Testis (tissue), 2 donors: Measurements from ENCODE around the gene PLEKHA1.

ENCODE experiments used
- CTCF ChIP-seq, 3 experiments: fragments of 450-650 bp in 2 of 3; fragments of 200-600 bp in 1 of 3; sonication (generic) in 1 of 3; IDR thresholded peaks; one replicate each; pipeline ENCODE4 v1.5.1; 2016 to 2019; ENCODE audit warnings: antibody characterized with exemption in 3 of 3, mild to moderate bottlenecking in 2 of 3, moderate library complexity in 1 of 3
- POLR2A ChIP-seq: fragments of 450-650 bp; IDR thresholded peaks from one replicate; pipeline ENCODE4 v1.6.1; 2017; ENCODE audit warnings: antibody characterized with exemption, mild to moderate bottlenecking, moderate library complexity

GRCh38 chr10:122376364-122376961 lies 2.0 kb downstream of the PLEKHA1 start:
- TF ChIP-seq POLR2A (no peak), CTCF (IDR thresholded peaks at IDR 0.05) (no peak)
